CD4-positive, CD25-positive, alpha-beta regulatory T cell (primary cell): ENCODE results near the gene TMEM156. TPM values are rescaled to one million over a fixed set of nuclear protein-coding genes. Genes with fewer than 3 reads are reported as not detected.
A peak's percentile ranks its signal among the peaks of the same experiment; 100 is the strongest.

Experiments used
- ATAC-seq, 2 donors: fragments of 150-1000 bp; cut with Tn5 transposase; one replicate each; pipeline ENCODE4 v1.10.0; 2021; ENCODE audit warnings: low read depth in 2 of 2, moderate number of reproducible peaks in 2 of 2, moderate library complexity in 1 of 2
- DNase-seq, 3 donors: peaks; one replicate each; pipeline versions ENCODE4 v3.0.0 to v3.0.0-alpha.2; 2012 to 2022; ENCODE audit warnings: mixed read lengths in 1 of 3
- H3K27ac ChIP-seq: one replicate; pipeline ENCODE4 v1.7.0; 2013; ENCODE audit warnings: mild to moderate bottlenecking, low read length; ENCODE audit not compliant: insufficient read depth, poor library complexity, severe bottlenecking
- H3K27me3 ChIP-seq: one replicate; pipeline ENCODE4 v1.7.0; 2013; ENCODE audit warnings: low read length; ENCODE audit not compliant: control insufficient read depth, insufficient read depth
- H3K36me3 ChIP-seq: one replicate; pipeline ENCODE4 v1.7.0; 2013; ENCODE audit warnings: mild to moderate bottlenecking, low read length, moderate library complexity; ENCODE audit not compliant: control insufficient read depth, insufficient read depth
- H3K4me1 ChIP-seq: 2 replicates; pipeline ENCODE4 v1.7.0; 2013; ENCODE audit warnings: mild to moderate bottlenecking, low read length; ENCODE audit not compliant: insufficient read depth, control insufficient read depth, poor library complexity, severe bottlenecking
- H3K4me3 ChIP-seq: one replicate; pipeline ENCODE4 v1.7.0; 2013; ENCODE audit warnings: low read depth, mild to moderate bottlenecking, low read length, moderate library complexity
- H3K9me3 ChIP-seq, 2 experiments: 1 replicate in 1 of 2; 2 replicates in 1 of 2; pipeline ENCODE4 v1.7.0; 2013; ENCODE audit warnings: low read length in 2 of 2, mild to moderate bottlenecking in 1 of 2, moderate library complexity in 1 of 2; ENCODE audit not compliant: control insufficient read depth in 2 of 2
- H3K27ac Mint-ChIP-seq, 3 donors: one replicate each; pipeline ENCODE4 v1.8.0; 2020 to 2022; ENCODE audit warnings: mild to moderate bottlenecking in 3 of 3, mixed read lengths in 3 of 3, moderate library complexity in 2 of 3
- H3K27me3 Mint-ChIP-seq: one replicate; pipeline ENCODE4 v1.8.0; 2022; ENCODE audit warnings: mild to moderate bottlenecking, mixed read lengths
- H3K36me3 Mint-ChIP-seq: one replicate; pipeline ENCODE4 v1.8.0; 2020; ENCODE audit warnings: mixed read lengths
- H3K4me1 Mint-ChIP-seq, 4 donors: one replicate each; pipeline ENCODE4 v1.8.0; 2020 to 2022; ENCODE audit warnings: mixed read lengths in 4 of 4, mild to moderate bottlenecking in 1 of 4
- H3K4me3 Mint-ChIP-seq, 4 donors: one replicate each; pipeline ENCODE4 v1.8.0; 2020 to 2022; ENCODE audit warnings: mild to moderate bottlenecking in 4 of 4, mixed read lengths in 4 of 4, moderate library complexity in 3 of 4
- H3K9me3 Mint-ChIP-seq, 7 donors: one replicate each; pipeline ENCODE4 v1.8.0; 2020 to 2022; ENCODE audit warnings: mixed read lengths in 7 of 7, mild to moderate bottlenecking in 3 of 7, moderate library complexity in 2 of 7
- polyA plus RNA-seq, 4 donors: library from polyadenylated mRNA; unstranded; fragments of 300-500 nt; fragmentation: Illumina TruSeq; gene quantifications; one replicate each; pipeline ENCODE4 v1.2.3, GENCODE V29; 2021
- total RNA-seq: library from RNA; stranded (reverse); gene quantifications from one replicate; pipeline ENCODE4 v1.2.3, GENCODE V29; 2022

Gene TMEM156
- total and polyA plus RNA-seq, 5 donors from 2014 or later = 8.4 to 24.3 (median 22.7) TPM

DNA sequence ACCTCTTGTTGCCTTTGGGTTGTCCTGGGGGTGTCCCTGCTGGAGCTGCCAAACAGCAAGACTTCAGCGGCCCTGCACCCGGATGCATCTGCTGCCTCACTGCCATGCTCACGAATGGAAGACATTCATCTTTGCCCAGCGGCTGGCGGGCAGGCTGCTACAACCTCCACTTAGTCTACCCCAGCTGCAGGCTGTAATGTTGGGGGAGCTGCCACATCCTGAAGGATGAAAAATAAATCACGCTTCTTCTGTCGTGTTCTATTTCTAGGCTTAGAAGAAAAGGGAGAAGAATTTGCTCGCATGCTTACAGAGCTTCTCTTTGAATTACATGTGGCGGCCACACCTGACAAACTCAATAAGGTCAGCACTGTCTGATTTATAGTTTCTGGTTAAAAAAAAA is 103.2 kb downstream of the TMEM156 start:
- Mint-ChIP-seq H3K27ac (no peak overlapping the region), H3K4me1 (no peaks in the 10 kb centered on the region)
- no peaks in the 10 kb centered on the region for H3K36me3 ChIP-seq

DNA sequence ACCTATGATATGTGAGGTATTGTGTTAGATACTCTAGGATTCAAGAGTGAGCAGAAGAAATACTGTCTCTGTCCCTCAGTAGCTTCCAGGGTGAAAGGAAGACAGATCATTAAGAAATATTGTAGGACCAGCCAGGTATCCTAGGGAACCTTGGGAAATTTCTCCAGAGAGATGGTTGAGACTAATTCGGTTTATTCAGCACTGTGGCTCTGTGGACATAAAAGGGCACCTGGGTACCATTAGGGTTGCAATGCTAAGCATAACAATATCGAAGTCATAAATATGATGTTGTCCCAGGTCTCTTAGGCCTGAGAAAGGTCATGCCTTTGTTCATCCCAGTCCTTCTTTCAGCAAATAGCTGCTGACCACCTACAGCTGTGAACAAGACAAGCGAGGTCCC is 103.6 kb downstream of the TMEM156 start:
- Mint-ChIP-seq H3K36me3 (no peaks in the 10 kb centered on the region), H3K27ac (no peak overlapping the region), H3K27me3 (no peaks in the 10 kb centered on the region), H3K4me3 (no peak overlapping the region), H3K4me1 (no peaks in the 10 kb centered on the region), H3K9me3 (no peaks in the 10 kb centered on the region)
- Histone ChIP-seq H3K4me3 (no peak overlapping the region), H3K27me3 (no peaks in the 10 kb centered on the region), H3K36me3 (no peaks in the 10 kb centered on the region), H3K27ac (no peak overlapping the region), H3K9me3 (no peaks in the 10 kb centered on the region), H3K4me1 (no peaks in the 10 kb centered on the region)
- no peak for DNase-seq
- no peak for ATAC-seq

More for the DNA sequence above, 103.2 kb downstream of the TMEM156 start:
- Histone ChIP-seq H3K27me3 (no peaks in the 10 kb centered on the region), H3K27ac (no peak overlapping the region), H3K4me1 (no peaks in the 10 kb centered on the region), H3K9me3 (no peaks in the 10 kb centered on the region), H3K4me3 (no peak overlapping the region)
- Mint-ChIP-seq H3K4me3 (no peak overlapping the region), H3K36me3 (no peaks in the 10 kb centered on the region), H3K9me3 (no peaks in the 10 kb centered on the region), H3K27me3 (no peaks in the 10 kb centered on the region)
- DNase-seq (no peak), ATAC-seq (no peak)

DNA sequence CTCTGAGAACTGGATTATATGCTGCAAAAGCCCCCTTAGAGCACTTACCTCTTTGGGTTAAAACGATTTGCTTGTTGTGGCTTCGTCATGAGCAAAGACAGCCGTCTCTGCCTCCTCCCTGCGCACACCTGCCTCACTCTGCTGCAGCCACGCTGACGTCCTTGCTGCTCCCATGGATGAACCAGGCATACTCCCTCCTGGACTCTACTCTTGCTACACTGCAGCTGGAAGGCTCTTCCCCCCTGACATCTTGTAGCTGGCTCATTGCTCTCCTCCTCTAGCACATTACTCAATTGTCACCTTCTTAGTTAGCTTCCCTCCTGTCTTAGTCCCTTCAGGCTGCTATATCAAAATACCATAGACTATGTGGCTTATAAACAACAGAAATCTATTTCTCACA is 105.3 kb downstream of the TMEM156 start:
- Histone ChIP-seq H3K27ac (no peak overlapping the region), H3K4me1 (no peaks in the 10 kb centered on the region), H3K4me3 (no peak overlapping the region), H3K36me3 (no peaks in the 10 kb centered on the region), H3K9me3 (no peaks in the 10 kb centered on the region), H3K27me3 (no peaks in the 10 kb centered on the region)
- H3K36me3 Mint-ChIP-seq = no peaks in the 10 kb centered on the region
- H3K9me3 Mint-ChIP-seq = no peaks in the 10 kb centered on the region
- ATAC-seq = no peak
- H3K27ac Mint-ChIP-seq = peak overlapping the region in 2 of 3 donors; percentile 16 to 36
- no peaks in the 10 kb centered on the region for H3K4me1 Mint-ChIP-seq
- no peaks in the 10 kb centered on the region for H3K27me3 Mint-ChIP-seq
- H3K4me3 Mint-ChIP-seq = no peak overlapping the region
- DNase-seq = no peak

DNA sequence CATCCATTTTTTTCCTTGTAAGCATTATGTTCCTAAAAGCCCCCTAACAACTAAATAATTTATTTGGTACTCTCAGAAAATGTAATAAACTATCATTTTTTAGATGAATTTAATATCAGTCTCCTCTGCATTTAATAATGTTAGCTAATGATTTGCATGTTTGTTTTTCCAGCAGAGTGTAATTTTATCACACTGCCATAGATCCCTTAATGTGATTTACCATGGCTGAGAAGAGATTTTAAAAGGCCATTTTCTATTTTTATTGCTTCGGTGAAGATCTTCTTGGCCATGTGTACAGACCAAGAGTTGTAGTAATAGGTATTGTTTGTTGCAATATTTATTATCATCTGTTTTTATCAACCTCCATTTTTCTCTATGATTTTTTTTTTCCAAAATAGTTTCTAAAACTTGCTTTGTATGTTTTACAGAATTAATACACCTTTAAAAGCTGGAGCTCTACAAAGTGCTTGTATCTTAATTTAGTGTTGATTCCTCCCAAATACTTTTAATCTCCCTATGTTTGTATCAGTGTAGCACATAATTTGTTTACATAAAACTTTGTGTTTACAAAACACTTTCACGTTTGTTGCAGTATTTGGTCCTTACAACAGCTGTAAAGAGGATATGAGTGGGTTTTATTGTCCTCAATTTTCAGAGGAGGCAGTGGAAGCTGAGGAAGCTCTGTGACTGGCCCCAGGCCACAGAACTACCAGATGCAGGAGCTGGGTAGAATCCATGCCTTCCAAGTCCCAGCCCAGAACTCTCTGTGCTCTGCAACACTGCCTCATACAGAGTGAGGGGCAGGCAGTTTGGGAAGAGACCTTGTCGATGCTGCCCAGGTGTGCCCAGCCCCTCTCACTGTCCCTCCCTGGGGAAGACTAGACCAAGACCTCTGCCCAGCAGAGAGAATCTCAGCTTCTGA is 106.5 kb downstream of the TMEM156 start:
- no peaks in the 10 kb centered on the region for H3K4me1 ChIP-seq
- Mint-ChIP-seq H3K27me3 (no peaks in the 10 kb centered on the region), H3K27ac (no peak overlapping the region), H3K4me3 (no peak overlapping the region), H3K4me1 (no peaks in the 10 kb centered on the region), H3K36me3 (no peaks in the 10 kb centered on the region), H3K9me3 (no peaks in the 10 kb centered on the region)
- ATAC-seq = no peak
- no peaks in the 10 kb centered on the region for H3K9me3 ChIP-seq
- no peaks in the 10 kb centered on the region for H3K36me3 ChIP-seq
- no peaks in the 10 kb centered on the region for H3K27me3 ChIP-seq
- no peak overlapping the region for H3K4me3 ChIP-seq
- DNase-seq = no peak
- no peak overlapping the region for H3K27ac ChIP-seq

DNA sequence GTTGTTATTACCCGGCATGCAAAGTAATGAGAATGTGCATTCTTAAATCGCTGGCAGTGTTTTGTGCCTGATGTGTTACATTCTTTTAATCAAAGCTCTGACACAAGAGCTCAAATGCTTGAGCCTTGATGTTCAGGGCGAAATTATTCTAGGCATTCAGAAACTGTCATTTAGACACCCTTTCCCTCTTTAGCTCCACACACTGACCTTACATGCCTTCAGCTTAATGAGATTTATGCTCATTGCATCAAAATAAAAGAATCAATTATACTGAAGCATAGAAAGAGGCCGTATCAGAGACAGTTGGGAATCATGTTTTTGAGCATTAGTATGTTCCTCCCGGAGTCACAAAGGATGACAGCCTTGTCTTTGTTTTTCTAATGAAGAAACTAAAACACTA is 107.9 kb downstream of the TMEM156 start:
- no peaks in the 10 kb centered on the region for H3K27me3 ChIP-seq
- ATAC-seq = no peak
- H3K4me1 Mint-ChIP-seq = no peaks in the 10 kb centered on the region
- H3K27ac ChIP-seq = no peak overlapping the region
- no peak overlapping the region for H3K4me3 ChIP-seq
- no peak for DNase-seq
- H3K9me3 ChIP-seq = no peaks in the 10 kb centered on the region
- H3K27me3 Mint-ChIP-seq = peaks cover 5% of the 10 kb centered on the region
- no peak overlapping the region for H3K27ac Mint-ChIP-seq
- no peaks in the 10 kb centered on the region for H3K9me3 Mint-ChIP-seq
- H3K4me1 ChIP-seq = no peaks in the 10 kb centered on the region
- no peaks in the 10 kb centered on the region for H3K36me3 Mint-ChIP-seq
- no peak overlapping the region for H3K4me3 Mint-ChIP-seq
- H3K36me3 ChIP-seq = no peaks in the 10 kb centered on the region

DNA sequence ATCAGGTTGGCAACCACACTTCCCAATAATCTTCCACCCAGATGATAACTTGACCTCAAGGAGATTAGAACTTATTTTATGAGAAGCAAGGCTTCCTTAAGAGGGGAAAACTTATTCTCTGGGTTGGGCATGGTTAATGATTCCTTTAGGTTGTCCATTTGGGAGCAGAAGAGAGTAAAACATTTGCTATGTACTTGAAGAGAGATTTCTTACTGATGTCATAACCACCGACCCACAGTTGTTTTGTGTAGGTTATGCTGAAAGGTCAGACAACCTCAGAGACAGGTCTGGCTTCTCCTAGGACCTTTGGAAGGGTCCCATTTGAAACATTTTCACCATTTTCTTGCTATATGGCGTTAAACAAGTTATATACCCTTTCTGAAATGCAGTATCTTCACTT is 108.5 kb downstream of the TMEM156 start:
- no peaks in the 10 kb centered on the region for H3K36me3 ChIP-seq
- Mint-ChIP-seq H3K9me3 (no peaks in the 10 kb centered on the region), H3K4me3 (no peak overlapping the region), H3K4me1 (no peaks in the 10 kb centered on the region), H3K27ac (no peak overlapping the region), H3K36me3 (no peaks in the 10 kb centered on the region), H3K27me3 (peaks cover 5% of the 10 kb centered on the region)
- ATAC-seq = no peak
- no peaks in the 10 kb centered on the region for H3K27me3 ChIP-seq
- DNase-seq = no peak
- no peaks in the 10 kb centered on the region for H3K4me1 ChIP-seq
- H3K27ac ChIP-seq = no peak overlapping the region
- no peaks in the 10 kb centered on the region for H3K9me3 ChIP-seq
- no peak overlapping the region for H3K4me3 ChIP-seq

DNA sequence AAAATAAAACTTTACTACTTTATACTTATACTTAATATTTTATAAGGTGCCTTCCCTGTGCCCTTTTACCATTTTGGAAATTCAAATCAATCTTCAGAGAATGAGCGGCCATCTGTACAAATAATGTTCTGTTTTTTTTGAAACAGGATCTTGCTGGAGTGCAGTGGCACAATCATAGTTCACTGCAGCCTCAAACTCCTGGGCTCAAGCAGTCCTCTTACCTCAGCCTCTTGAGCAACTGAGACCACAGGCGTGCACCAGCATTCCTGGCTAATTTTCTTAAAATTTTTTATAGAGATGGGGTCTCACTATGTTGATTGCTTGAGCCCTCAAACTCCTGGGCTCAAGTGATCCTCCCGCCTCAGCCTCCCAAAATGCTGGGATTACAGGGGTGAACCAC is 111.1 kb downstream of the TMEM156 start:
- DNase-seq (no peak), ATAC-seq (no peak)
- Mint-ChIP-seq H3K36me3 (peaks cover 3% of the 10 kb centered on the region), H3K9me3 (no peaks in the 10 kb centered on the region), H3K27me3 (peaks cover 5% of the 10 kb centered on the region), H3K27ac (no peak overlapping the region), H3K4me1 (no peaks in the 10 kb centered on the region), H3K4me3 (no peak overlapping the region)
- H3K4me3 ChIP-seq = no peak overlapping the region
- no peaks in the 10 kb centered on the region for H3K9me3 ChIP-seq
- no peaks in the 10 kb centered on the region for H3K36me3 ChIP-seq
- no peaks in the 10 kb centered on the region for H3K4me1 ChIP-seq
- no peaks in the 10 kb centered on the region for H3K27me3 ChIP-seq
- H3K27ac ChIP-seq = no peak overlapping the region

DNA sequence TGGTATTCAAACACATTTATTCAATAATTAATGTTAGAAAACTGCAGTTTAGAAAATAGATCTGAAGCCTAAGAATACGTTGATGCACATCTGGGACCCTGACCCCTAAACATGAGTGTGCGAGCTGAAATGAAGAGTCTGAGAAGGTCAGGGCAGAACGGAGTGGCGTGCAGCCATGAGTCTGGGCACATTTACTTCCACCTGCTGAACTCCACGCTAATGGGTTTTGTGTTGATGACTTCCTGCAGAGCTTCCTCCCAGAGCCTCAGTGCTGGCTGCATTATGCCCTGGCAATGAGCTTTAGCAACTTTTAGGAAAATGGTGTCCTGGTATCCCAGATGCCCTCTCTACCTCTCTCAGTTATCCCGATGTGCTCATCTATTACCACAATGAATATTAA is 111.5 kb downstream of the TMEM156 start:
- peak overlapping the region in 1 of 4 donors; percentile 18 for H3K4me3 Mint-ChIP-seq
- no peaks in the 10 kb centered on the region for H3K36me3 ChIP-seq
- H3K27me3 ChIP-seq = no peaks in the 10 kb centered on the region

More for the DNA sequence above, 111.5 kb downstream of the TMEM156 start:
- Histone ChIP-seq H3K27ac (no peak overlapping the region), H3K4me1 (no peaks in the 10 kb centered on the region), H3K4me3 (no peak overlapping the region), H3K9me3 (no peaks in the 10 kb centered on the region)
- H3K9me3 Mint-ChIP-seq = no peaks in the 10 kb centered on the region
- H3K4me1 Mint-ChIP-seq = no peaks in the 10 kb centered on the region
- H3K36me3 Mint-ChIP-seq = peaks cover 6% of the 10 kb centered on the region
- H3K27ac Mint-ChIP-seq = no peak overlapping the region
- DNase-seq (no peak), ATAC-seq (no peak)
- H3K27me3 Mint-ChIP-seq = peaks cover 5% of the 10 kb centered on the region
